LHCN-M2 (cell line): Measurements from ENCODE around the gene LRRC37A2. TPM values are rescaled to one million over a fixed set of nuclear protein-coding genes. Genes with fewer than 3 reads are reported as not detected.
"Not testable (repeated sequence)": the region's sequence is repeated elsewhere in the genome, so short reads cannot be mapped to it uniquely, and the experiment has no call there.

Experiments used
- DNase-seq: peaks from one replicate; pipeline ENCODE4 v3.0.0-alpha.2; 2012; ENCODE audit warnings: low read depth
- total RNA-seq: library from RNA; depleted of rRNA; stranded (reverse); fragments of >200 nt; gene quantifications from 2 replicates; pipeline ENCODE4 v1.2.3, GENCODE V29; 2014; rRNA removed

LRRC37A2 gene
- total RNA-seq, 1 experiment from 2014 or later = 4.2 TPM

GRCh38 chr17:46591332-46591731 is 79.1 kb downstream of the LRRC37A2 start:
- not testable (repeated sequence) for DNase-seq

DNA sequence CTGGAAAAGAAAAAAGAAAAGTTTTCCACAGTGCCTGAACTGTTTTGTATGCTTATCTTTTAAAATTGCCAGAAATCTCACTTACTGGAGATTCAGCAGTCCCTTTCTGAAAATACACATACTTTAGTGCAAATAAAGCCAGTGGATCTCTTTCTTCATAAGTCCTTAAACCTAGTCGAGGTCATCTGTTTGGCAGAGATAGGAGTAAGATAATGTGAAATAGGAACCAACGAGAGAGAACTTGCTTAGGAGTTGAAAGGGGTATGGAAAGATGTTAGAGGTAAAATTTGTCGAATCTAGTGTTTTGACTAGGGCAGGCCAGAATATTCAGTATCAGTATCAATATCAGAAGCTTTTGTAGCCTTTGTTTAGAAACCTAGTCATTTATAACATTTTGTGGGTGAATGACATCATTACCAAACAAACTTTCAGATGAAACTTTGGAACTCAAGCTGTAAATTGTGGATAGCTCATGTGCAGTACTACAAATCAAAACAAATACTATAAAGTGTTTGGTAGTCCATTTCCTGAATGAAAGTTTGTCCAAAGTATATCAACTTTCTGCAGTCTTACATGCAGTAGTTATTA is 86.2 kb downstream of the LRRC37A2 start:
- DNase-seq = not testable (repeated sequence)

DNA sequence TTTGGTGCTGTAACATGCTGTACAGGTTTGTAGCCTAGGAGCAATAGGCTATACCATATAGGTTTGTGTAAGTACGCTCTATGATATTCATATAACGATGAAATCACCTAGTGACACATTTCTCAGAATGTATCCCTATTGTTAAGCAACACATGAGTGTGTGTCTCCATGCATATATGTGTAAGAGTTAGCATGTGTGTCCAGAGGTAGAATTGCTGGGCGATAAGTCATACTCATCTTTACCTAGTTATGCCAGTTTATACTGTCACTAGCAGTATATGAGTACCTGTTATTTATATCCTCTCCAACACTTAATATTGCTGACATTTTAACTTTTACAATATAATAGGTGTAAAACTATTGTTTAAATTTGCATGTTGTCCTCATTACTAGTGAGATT is 88.5 kb downstream of the LRRC37A2 start:
- DNase-seq = not testable (repeated sequence)

DNA sequence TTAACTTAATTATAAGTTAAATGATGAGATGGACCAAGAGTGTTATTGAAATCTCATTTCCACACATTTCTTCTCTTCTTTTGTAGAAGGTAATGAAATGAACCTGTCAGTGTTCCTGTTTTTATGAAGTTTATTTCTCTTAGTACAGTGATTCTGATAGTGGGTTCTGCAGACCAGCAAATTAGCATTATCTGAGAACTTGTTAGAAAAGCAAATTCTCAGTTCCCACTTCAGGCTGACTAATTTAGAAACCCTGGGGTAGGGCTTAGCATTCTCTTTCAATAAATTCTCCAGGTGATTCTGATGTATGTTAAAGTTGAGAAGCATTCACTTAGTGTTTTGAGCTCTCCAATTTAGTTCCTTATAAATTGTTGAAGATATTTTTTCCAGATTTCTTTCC is 90.9 kb downstream of the LRRC37A2 start:
- DNase-seq = not testable (repeated sequence)

Other genes starting within 250 kb of the LRRC37A2 start
- 0.34 and 0.64 TPM in 2 replicates for gene LRRC37A, start 217.3 kb upstream of the LRRC37A2 start, total RNA-seq
- gene ARL17B, start 150.7 kb upstream of the LRRC37A2 start, total RNA-seq = 11.3 and 14.9 TPM in 2 replicates
- 4.4 and 5.8 TPM in 2 replicates for gene ARL17A, start 67.2 kb downstream of the LRRC37A2 start, total RNA-seq
- 52.6 and 57.5 TPM in 2 replicates for gene NSF, start 78.2 kb downstream of the LRRC37A2 start, total RNA-seq